Endothelial cell of umbilical vein (primary cell): ENCODE results near the gene USP28.

Source experiments
- CTCF ChIP-seq, 2 donors: IDR thresholded peaks; 1 replicate in 1 of 2; 2 replicates in 1 of 2; pipeline ENCODE4 v1.5.1; 2011; ENCODE audit warnings: low read length in 2 of 2, mild to moderate bottlenecking in 2 of 2, moderate library complexity in 2 of 2, control low read depth in 1 of 2, inconsistent platforms in 1 of 2, low read depth in 1 of 2; ENCODE audit not compliant: insufficient read depth in 1 of 2; ENCODE audit errors: extremely low read depth in 1 of 2
- EZH2 ChIP-seq: IDR thresholded peaks from 2 replicates; pipeline ENCODE4 v1.6.1; 2012; ENCODE audit warnings: borderline replicate concordance, low read depth, mild to moderate bottlenecking, moderate library complexity, low read length, inconsistent platforms; ENCODE audit not compliant: severe bottlenecking
- FOS ChIP-seq: IDR thresholded peaks from 2 replicates; pipeline ENCODE4 v1.6.1; 2011; ENCODE audit warnings: mild to moderate bottlenecking, low read length, moderate library complexity, borderline replicate concordance; ENCODE audit not compliant: insufficient read depth
- GATA2 ChIP-seq: IDR thresholded peaks from 2 replicates; pipeline ENCODE4 v1.7.0; 2011; ENCODE audit warnings: low read depth, mild to moderate bottlenecking, moderate library complexity, mixed read lengths, low read length; ENCODE audit not compliant: insufficient read length, insufficient read depth
- JUN ChIP-seq: IDR thresholded peaks from 2 replicates; pipeline ENCODE4 v1.6.1; 2011; ENCODE audit warnings: borderline replicate concordance, low read depth; ENCODE audit not compliant: insufficient read length, insufficient read depth
- MAX ChIP-seq: IDR thresholded peaks from 2 replicates; pipeline ENCODE4 v1.6.1; 2011; ENCODE audit not compliant: insufficient read depth, insufficient read length
- MYC ChIP-seq: IDR thresholded peaks from one replicate; pipeline ENCODE4 v1.6.1; 2011; ENCODE audit warnings: mild to moderate bottlenecking, low read depth, low read length
- POLR2A ChIP-seq: IDR thresholded peaks from 2 replicates; pipeline ENCODE4 v1.6.1; 2012; ENCODE audit warnings: low read depth, mild to moderate bottlenecking, control low read depth, low read length
- POLR2AphosphoS5 ChIP-seq: IDR thresholded peaks from 2 replicates; pipeline ENCODE4 v1.6.1; 2012; ENCODE audit warnings: low read depth, mild to moderate bottlenecking, control low read depth, low read length, moderate library complexity; ENCODE audit not compliant: insufficient read depth

GRCh38 chr11:113847111-113847510 is 28.3 kb downstream of the USP28 start:
- TF ChIP-seq POLR2A (no peak), POLR2AphosphoS5 (no peak), FOS (no peak), CTCF (IDR thresholded peaks at IDR 0.05; ENCODE audit: extremely low read depth in 1 of 2, insufficient read depth in 1 of 2, low read depth in 1 of 2, low read length in 2 of 2) (no peak), JUN (no peak), MYC (no peak), EZH2 (no peak), MAX (no peak), GATA2 (no peak)
